ENCODE data around the gene SENP7. TPM values are rescaled to one million over a fixed set of nuclear protein-coding genes. Genes with fewer than 3 reads are reported as not detected.

The SENP7 gene
- polyA plus RNA-seq, 3 donors: 1.6 to 12.4 (median 3.8) TPM

DNA sequence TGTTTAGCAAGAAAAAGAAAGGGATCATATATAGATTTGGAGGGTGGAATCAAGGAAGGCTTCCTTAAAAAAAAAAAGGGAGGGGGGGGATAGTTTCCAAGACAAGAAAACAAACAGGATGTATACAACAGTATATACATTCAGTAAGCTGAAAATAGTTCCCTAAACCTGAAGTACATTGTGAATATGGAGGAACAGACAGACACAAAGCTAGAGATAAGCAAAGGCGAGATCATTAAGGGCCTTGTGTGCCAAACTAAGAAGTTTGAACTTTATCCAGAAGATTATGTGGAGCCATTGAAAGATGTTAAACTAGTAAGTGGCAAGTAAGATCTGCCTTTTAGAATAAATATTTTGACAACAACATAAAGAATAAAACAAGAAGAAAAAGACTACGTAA lies 99.4 kb downstream of the SENP7 start:
- DNase-seq: no peak
- WGBS (ENCODE audit: insufficient coverage): 100% methylated on average over 1 of the region's 2 CpGs
- H3K4me3 Mint-ChIP-seq: no peak overlapping the region
- no peaks in the 10 kb centered on the region for H3K79me2 ChIP-seq (ENCODE audit: insufficient read depth, low read length)
- peak overlapping the region in 1 of 7 donors; percentile 68 for H3K27ac Mint-ChIP-seq
- peaks cover 5 to 17% (median 11%) of the 10 kb centered on the region in 7 donors for H3K9me3 Mint-ChIP-seq
- intact Hi-C loops (cut with micrococcal nuclease): no loop called here
- no peak overlapping the region for H3K9ac ChIP-seq (ENCODE audit: insufficient read depth, low read length, poor library complexity, severe bottlenecking)
- TF ChIP-seq, protein P1, sequence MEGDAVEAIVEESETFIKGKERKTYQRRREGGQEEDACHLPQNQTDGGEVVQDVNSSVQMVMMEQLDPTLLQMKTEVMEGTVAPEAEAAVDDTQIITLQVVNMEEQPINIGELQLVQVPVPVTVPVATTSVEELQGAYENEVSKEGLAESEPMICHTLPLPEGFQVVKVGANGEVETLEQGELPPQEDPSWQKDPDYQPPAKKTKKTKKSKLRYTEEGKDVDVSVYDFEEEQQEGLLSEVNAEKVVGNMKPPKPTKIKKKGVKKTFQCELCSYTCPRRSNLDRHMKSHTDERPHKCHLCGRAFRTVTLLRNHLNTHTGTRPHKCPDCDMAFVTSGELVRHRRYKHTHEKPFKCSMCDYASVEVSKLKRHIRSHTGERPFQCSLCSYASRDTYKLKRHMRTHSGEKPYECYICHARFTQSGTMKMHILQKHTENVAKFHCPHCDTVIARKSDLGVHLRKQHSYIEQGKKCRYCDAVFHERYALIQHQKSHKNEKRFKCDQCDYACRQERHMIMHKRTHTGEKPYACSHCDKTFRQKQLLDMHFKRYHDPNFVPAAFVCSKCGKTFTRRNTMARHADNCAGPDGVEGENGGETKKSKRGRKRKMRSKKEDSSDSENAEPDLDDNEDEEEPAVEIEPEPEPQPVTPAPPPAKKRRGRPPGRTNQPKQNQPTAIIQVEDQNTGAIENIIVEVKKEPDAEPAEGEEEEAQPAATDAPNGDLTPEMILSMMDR (IDR thresholded peaks at IDR 0.05): no peak
- peaks cover 3% of the 10 kb centered on the region for H4K20me1 ChIP-seq (ENCODE audit: insufficient read depth, low read length)
- H3K4me2 ChIP-seq (replicated peaks; ENCODE audit: extremely low read depth, low read length, poor library complexity, severe bottlenecking): no peak overlapping the region
- no peak overlapping the region for H3K4me3 ChIP-seq (replicated peaks in 1 of 3; ENCODE audit: low read depth in 2 of 3, low read length in 3 of 3)
- H3K36me3 ChIP-seq (replicated peaks in 1 of 2; ENCODE audit: control insufficient read depth in 1 of 2, insufficient read depth in 2 of 2, low read length in 2 of 2): peaks cover 0 to 8% of the 10 kb centered on the region in 2 donors
- H3K27ac ChIP-seq (ENCODE audit: low read depth in 1 of 2, low read length in 2 of 2): no peak overlapping the region
- no peaks in the 10 kb centered on the region for H3K27me3 ChIP-seq (ENCODE audit: control insufficient read depth in 2 of 2, insufficient read depth in 2 of 2, low read length in 2 of 2)
- peaks cover 43 to 45% of the 10 kb centered on the region in 2 donors for H3K36me3 Mint-ChIP-seq
- H3K27me3 Mint-ChIP-seq (ENCODE audit: low read depth in 3 of 3): no peaks in the 10 kb centered on the region
- H2AFZ ChIP-seq (ENCODE audit: insufficient read depth, low read depth, low read length, poor library complexity, severe bottlenecking): no peak overlapping the region
- H3K4me1 ChIP-seq (ENCODE audit: control insufficient read depth in 1 of 2, insufficient read depth in 2 of 2, low read length in 2 of 2): no peaks in the 10 kb centered on the region
- H3K4me1 Mint-ChIP-seq: no peaks in the 10 kb centered on the region
- peaks cover 3 to 14% of the 10 kb centered on the region in 2 donors for H3K9me3 ChIP-seq (replicated peaks in 1 of 2; ENCODE audit: control insufficient read depth in 1 of 2, insufficient read depth in 1 of 2, low read length in 2 of 2)

DNA sequence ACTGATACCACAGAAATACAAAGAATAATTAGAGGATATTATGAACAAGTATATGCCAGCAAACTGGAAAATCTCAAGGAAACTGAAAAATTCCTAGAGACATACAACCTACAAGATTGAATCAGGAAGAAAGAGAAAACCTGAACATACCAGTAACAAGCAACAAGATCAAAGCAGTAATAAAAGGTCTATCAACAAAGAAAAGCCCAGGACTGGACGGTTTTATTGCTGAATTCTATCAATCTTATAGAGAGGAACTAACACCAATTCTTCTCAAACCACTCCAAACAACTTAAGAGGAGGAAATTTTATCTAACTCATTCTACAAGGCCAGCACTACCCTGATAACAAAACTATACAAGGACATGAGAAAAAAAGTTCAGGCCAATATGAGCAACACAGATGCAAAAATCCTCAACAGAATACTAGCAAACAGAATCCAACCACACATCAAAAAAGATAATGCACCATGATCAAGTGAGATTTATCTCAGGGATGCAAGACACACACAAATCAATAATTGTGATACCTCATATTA lies 121.5 kb downstream of the SENP7 start:
- no peak overlapping the region for H3K9ac ChIP-seq (ENCODE audit: insufficient read depth, low read length, poor library complexity, severe bottlenecking)
- intact Hi-C loops (cut with micrococcal nuclease): no loop called here
- no peaks in the 10 kb centered on the region for H3K27me3 ChIP-seq (ENCODE audit: control insufficient read depth in 2 of 2, insufficient read depth in 2 of 2, low read length in 2 of 2)
- no peak overlapping the region for H3K4me3 Mint-ChIP-seq
- no peaks in the 10 kb centered on the region for H3K27me3 Mint-ChIP-seq (ENCODE audit: low read depth in 3 of 3)
- WGBS (ENCODE audit: insufficient coverage): no CpG with 5 or more reads among the region's 1 CpG
- H3K27ac ChIP-seq (ENCODE audit: low read depth in 1 of 2, low read length in 2 of 2): no peak overlapping the region
- no peak overlapping the region for H3K27ac Mint-ChIP-seq
- TF ChIP-seq, protein P1 (IDR thresholded peaks at IDR 0.05): no peak
- peaks cover 6 to 8% of the 10 kb centered on the region in 2 donors for H3K9me3 ChIP-seq (replicated peaks in 1 of 2; ENCODE audit: control insufficient read depth in 1 of 2, insufficient read depth in 1 of 2, low read length in 2 of 2)
- no peaks in the 10 kb centered on the region for H3K4me1 ChIP-seq (ENCODE audit: control insufficient read depth in 1 of 2, insufficient read depth in 2 of 2, low read length in 2 of 2)
- H3K79me2 ChIP-seq (ENCODE audit: insufficient read depth, low read length): peaks cover 13% of the 10 kb centered on the region
- no peak overlapping the region for H3K4me2 ChIP-seq (replicated peaks; ENCODE audit: extremely low read depth, low read length, poor library complexity, severe bottlenecking)
- H3K36me3 ChIP-seq (replicated peaks in 1 of 2; ENCODE audit: control insufficient read depth in 1 of 2, insufficient read depth in 2 of 2, low read length in 2 of 2): peaks cover 0 to 16% of the 10 kb centered on the region in 2 donors
- H3K4me1 Mint-ChIP-seq: peaks cover 9% of the 10 kb centered on the region
- no peak overlapping the region for H3K4me3 ChIP-seq (replicated peaks in 1 of 3; ENCODE audit: low read depth in 2 of 3, low read length in 3 of 3)
- no peak for DNase-seq
- peaks cover 12% of the 10 kb centered on the region for H4K20me1 ChIP-seq (ENCODE audit: insufficient read depth, low read length)
- peaks cover 50 to 53% of the 10 kb centered on the region in 2 donors for H3K36me3 Mint-ChIP-seq
- no peak overlapping the region for H2AFZ ChIP-seq (ENCODE audit: insufficient read depth, low read depth, low read length, poor library complexity, severe bottlenecking)
- H3K9me3 Mint-ChIP-seq: peaks cover 10 to 38% (median 30%) of the 10 kb centered on the region in 7 donors

Data from CD14-positive monocyte (primary cell).